ENCODE results near the gene AIG1.

Gene AIG1

GRCh38 chr6:143204045-143204444, 143.4 kb downstream of the AIG1 start:
- no peaks in the 10 kb centered on the region for H3K27me3 ChIP-seq (ENCODE audit: control insufficient read depth, insufficient read depth, low read length)
- no peak overlapping the region for H3K4me3 ChIP-seq (ENCODE audit: low read length)
- H3K4me2 ChIP-seq (ENCODE audit: low read length): no peak overlapping the region
- H3K9me3 ChIP-seq (replicated peaks; ENCODE audit: low read length): no peaks in the 10 kb centered on the region
- no peak overlapping the region for H3K9ac ChIP-seq (ENCODE audit: low read depth, low read length)
- no peaks in the 10 kb centered on the region for H3K4me1 ChIP-seq (ENCODE audit: control insufficient read depth, insufficient read depth, low read length)
- no peaks in the 10 kb centered on the region for H3K36me3 ChIP-seq (ENCODE audit: insufficient read depth, low read length)

- no peaks in the 10 kb centered on the region for H3K4me1 ChIP-seq (ENCODE audit: control insufficient read depth, insufficient read depth, low read length)
- H3K9ac ChIP-seq (ENCODE audit: low read depth, low read length): no peak overlapping the region
- no peaks in the 10 kb centered on the region for H3K36me3 ChIP-seq (ENCODE audit: insufficient read depth, low read length)
- no peak overlapping the region for H3K4me3 ChIP-seq (ENCODE audit: low read length)
- no peak overlapping the region for H3K4me2 ChIP-seq (ENCODE audit: low read length)
- H3K9me3 ChIP-seq (replicated peaks; ENCODE audit: low read length): no peaks in the 10 kb centered on the region
- H3K27me3 ChIP-seq (ENCODE audit: control insufficient read depth, insufficient read depth, low read length): no peaks in the 10 kb centered on the region
Measured at GRCh38 chr6:143205131-143205535, 144.4 kb downstream of the AIG1 start.

GRCh38 chr6:143205585-143205984, 144.9 kb downstream of the AIG1 start:
- H3K36me3 ChIP-seq (ENCODE audit: insufficient read depth, low read length): no peaks in the 10 kb centered on the region
- no peaks in the 10 kb centered on the region for H3K9me3 ChIP-seq (replicated peaks; ENCODE audit: low read length)
- no peaks in the 10 kb centered on the region for H3K27me3 ChIP-seq (ENCODE audit: control insufficient read depth, insufficient read depth, low read length)

GRCh38 chr6:143205991-143206390, 145.3 kb downstream of the AIG1 start:
- Histone ChIP-seq H3K4me3 (ENCODE audit: low read length) (no peak overlapping the region), H3K9me3 (replicated peaks; ENCODE audit: low read length) (no peaks in the 10 kb centered on the region), H3K36me3 (ENCODE audit: insufficient read depth, low read length) (no peaks in the 10 kb centered on the region), H3K27me3 (ENCODE audit: control insufficient read depth, insufficient read depth, low read length) (no peaks in the 10 kb centered on the region), H3K4me2 (ENCODE audit: low read length) (no peak overlapping the region), H3K4me1 (ENCODE audit: control insufficient read depth, insufficient read depth, low read length) (no peaks in the 10 kb centered on the region), H3K9ac (ENCODE audit: low read depth, low read length) (no peak overlapping the region)

More at GRCh38 chr6:143205585-143205984, 144.9 kb downstream of the AIG1 start:
- Histone ChIP-seq H3K4me2 (ENCODE audit: low read length) (no peak overlapping the region), H3K9ac (ENCODE audit: low read depth, low read length) (no peak overlapping the region), H3K4me3 (ENCODE audit: low read length) (no peak overlapping the region), H3K4me1 (ENCODE audit: control insufficient read depth, insufficient read depth, low read length) (no peaks in the 10 kb centered on the region)

- no peak overlapping the region for H3K4me3 ChIP-seq (ENCODE audit: low read length)
- H3K4me2 ChIP-seq (ENCODE audit: low read length): no peak overlapping the region
- no peaks in the 10 kb centered on the region for H3K36me3 ChIP-seq (ENCODE audit: insufficient read depth, low read length)
- no peaks in the 10 kb centered on the region for H3K4me1 ChIP-seq (ENCODE audit: control insufficient read depth, insufficient read depth, low read length)
- no peak overlapping the region for H3K9ac ChIP-seq (ENCODE audit: low read depth, low read length)
- no peaks in the 10 kb centered on the region for H3K9me3 ChIP-seq (replicated peaks; ENCODE audit: low read length)
- no peaks in the 10 kb centered on the region for H3K27me3 ChIP-seq (ENCODE audit: control insufficient read depth, insufficient read depth, low read length)
Measured at GRCh38 chr6:143206550-143206949, 145.9 kb downstream of the AIG1 start.

- Histone ChIP-seq H3K4me3 (ENCODE audit: low read length) (no peak overlapping the region), H3K4me1 (ENCODE audit: control insufficient read depth, insufficient read depth, low read length) (no peaks in the 10 kb centered on the region), H3K9ac (ENCODE audit: low read depth, low read length) (no peak overlapping the region), H3K9me3 (replicated peaks; ENCODE audit: low read length) (no peaks in the 10 kb centered on the region), H3K27me3 (ENCODE audit: control insufficient read depth, insufficient read depth, low read length) (no peaks in the 10 kb centered on the region), H3K36me3 (ENCODE audit: insufficient read depth, low read length) (no peaks in the 10 kb centered on the region), H3K4me2 (ENCODE audit: low read length) (no peak overlapping the region)
Measured at GRCh38 chr6:143210420-143210819, 149.7 kb downstream of the AIG1 start.

- no peak overlapping the region for H3K9ac ChIP-seq (ENCODE audit: low read depth, low read length)
- H3K36me3 ChIP-seq (ENCODE audit: insufficient read depth, low read length): no peaks in the 10 kb centered on the region
- no peak overlapping the region for H3K4me3 ChIP-seq (ENCODE audit: low read length)
- H3K4me1 ChIP-seq (ENCODE audit: control insufficient read depth, insufficient read depth, low read length): no peaks in the 10 kb centered on the region
- H3K9me3 ChIP-seq (replicated peaks; ENCODE audit: low read length): no peaks in the 10 kb centered on the region
- H3K4me2 ChIP-seq (ENCODE audit: low read length): no peak overlapping the region
- H3K27me3 ChIP-seq (ENCODE audit: control insufficient read depth, insufficient read depth, low read length): no peaks in the 10 kb centered on the region
Measured at GRCh38 chr6:143213859-143214376, 153.2 kb downstream of the AIG1 start.

- no peaks in the 10 kb centered on the region for H3K27me3 ChIP-seq (ENCODE audit: control insufficient read depth, insufficient read depth, low read length)
- no peaks in the 10 kb centered on the region for H3K9me3 ChIP-seq (replicated peaks; ENCODE audit: low read length)
- H3K4me2 ChIP-seq (ENCODE audit: low read length): no peak overlapping the region
- no peak overlapping the region for H3K4me3 ChIP-seq (ENCODE audit: low read length)
- no peaks in the 10 kb centered on the region for H3K4me1 ChIP-seq (ENCODE audit: control insufficient read depth, insufficient read depth, low read length)
- no peak overlapping the region for H3K9ac ChIP-seq (ENCODE audit: low read depth, low read length)
- H3K36me3 ChIP-seq (ENCODE audit: insufficient read depth, low read length): no peaks in the 10 kb centered on the region
Measured at GRCh38 chr6:143215363-143215762, 154.7 kb downstream of the AIG1 start.

- Histone ChIP-seq H3K4me1 (ENCODE audit: control insufficient read depth, insufficient read depth, low read length) (no peaks in the 10 kb centered on the region), H3K4me2 (ENCODE audit: low read length) (no peak overlapping the region), H3K9ac (ENCODE audit: low read depth, low read length) (no peak overlapping the region), H3K4me3 (ENCODE audit: low read length) (no peak overlapping the region), H3K27me3 (ENCODE audit: control insufficient read depth, insufficient read depth, low read length) (no peaks in the 10 kb centered on the region), H3K9me3 (replicated peaks; ENCODE audit: low read length) (no peaks in the 10 kb centered on the region), H3K36me3 (ENCODE audit: insufficient read depth, low read length) (no peaks in the 10 kb centered on the region)
Measured at GRCh38 chr6:143215771-143216170, 155.1 kb downstream of the AIG1 start.

- H3K9me3 ChIP-seq (replicated peaks; ENCODE audit: low read length): no peaks in the 10 kb centered on the region
- H3K27me3 ChIP-seq (ENCODE audit: control insufficient read depth, insufficient read depth, low read length): no peaks in the 10 kb centered on the region
- H3K4me3 ChIP-seq (ENCODE audit: low read length): no peak overlapping the region
- no peaks in the 10 kb centered on the region for H3K4me1 ChIP-seq (ENCODE audit: control insufficient read depth, insufficient read depth, low read length)
- H3K4me2 ChIP-seq (ENCODE audit: low read length): no peak overlapping the region
- no peaks in the 10 kb centered on the region for H3K36me3 ChIP-seq (ENCODE audit: insufficient read depth, low read length)
- no peak overlapping the region for H3K9ac ChIP-seq (ENCODE audit: low read depth, low read length)
Measured at GRCh38 chr6:143218233-143218632, 157.5 kb downstream of the AIG1 start.

GRCh38 chr6:143221698-143222097, 161.0 kb downstream of the AIG1 start:
- H3K4me1 ChIP-seq (ENCODE audit: control insufficient read depth, insufficient read depth, low read length): peaks cover 13% of the 10 kb centered on the region
- H3K27me3 ChIP-seq (ENCODE audit: control insufficient read depth, insufficient read depth, low read length): no peaks in the 10 kb centered on the region
- no peaks in the 10 kb centered on the region for H3K9me3 ChIP-seq (replicated peaks; ENCODE audit: low read length)
- H3K36me3 ChIP-seq (ENCODE audit: insufficient read depth, low read length): no peaks in the 10 kb centered on the region
- no peak overlapping the region for H3K4me2 ChIP-seq (ENCODE audit: low read length)
- H3K9ac ChIP-seq (ENCODE audit: low read depth, low read length): no peak overlapping the region
- H3K4me3 ChIP-seq (ENCODE audit: low read length): no peak overlapping the region

GRCh38 chr6:143222310-143222709, 161.6 kb downstream of the AIG1 start:
- Histone ChIP-seq H3K4me2 (ENCODE audit: low read length) (no peak overlapping the region), H3K4me1 (ENCODE audit: control insufficient read depth, insufficient read depth, low read length) (peaks cover 13% of the 10 kb centered on the region), H3K36me3 (ENCODE audit: insufficient read depth, low read length) (no peaks in the 10 kb centered on the region), H3K9ac (ENCODE audit: low read depth, low read length) (no peak overlapping the region), H3K27me3 (ENCODE audit: control insufficient read depth, insufficient read depth, low read length) (no peaks in the 10 kb centered on the region), H3K9me3 (replicated peaks; ENCODE audit: low read length) (no peaks in the 10 kb centered on the region), H3K4me3 (ENCODE audit: low read length) (no peak overlapping the region)

All from skeletal muscle satellite cell (primary cell).